GM18867 (cell line): ENCODE results near the gene NBEAL2.

Source experiments
- ATAC-seq: cut with Tn5 transposase; IDR thresholded peaks from one replicate; pipeline ENCODE4 v1.9.1; 2021; ENCODE audit warnings: mild to moderate bottlenecking, moderate library complexity; ENCODE audit not compliant: unreplicated experiment

NBEAL2 gene

GRCh38 chr3:46998121-46998851 lies 18.8 kb downstream of the NBEAL2 start:
- no peak for ATAC-seq

- no peak for ATAC-seq
Observed at GRCh38 chr3:46998852-46999515, 19.5 kb downstream of the NBEAL2 start.

- ATAC-seq = no peak
Observed at GRCh38 chr3:46999516-47000197, 20.2 kb downstream of the NBEAL2 start.

GRCh38 chr3:47000198-47000815 lies 20.8 kb downstream of the NBEAL2 start:
- ATAC-seq = no peak

GRCh38 chr3:47000922-47001730 lies 21.7 kb downstream of the NBEAL2 start:
- ATAC-seq = no peak

- ATAC-seq = no peak
Observed at GRCh38 chr3:47001731-47002170, 22.3 kb downstream of the NBEAL2 start.

GRCh38 chr3:47002171-47003055 lies 22.9 kb downstream of the NBEAL2 start:
- no peak for ATAC-seq

GRCh38 chr3:47003056-47003410 lies 23.6 kb downstream of the NBEAL2 start:
- no peak for ATAC-seq

- no peak for ATAC-seq
Observed at GRCh38 chr3:47003461-47004368, 24.2 kb downstream of the NBEAL2 start.

- ATAC-seq = no peak
Observed at GRCh38 chr3:47004369-47005211, 25.1 kb downstream of the NBEAL2 start.

- no peak for ATAC-seq
Observed at GRCh38 chr3:47005212-47006144, 26.0 kb downstream of the NBEAL2 start.

GRCh38 chr3:47006145-47006651 lies 26.7 kb downstream of the NBEAL2 start:
- no peak for ATAC-seq

GRCh38 chr3:47007001-47007400 lies 27.5 kb downstream of the NBEAL2 start:
- ATAC-seq = no peak

GRCh38 chr3:47007482-47008233 lies 28.2 kb downstream of the NBEAL2 start:
- ATAC-seq = no peak

GRCh38 chr3:47008234-47008796 lies 28.8 kb downstream of the NBEAL2 start:
- ATAC-seq = no peak
